Body of pancreas (tissue), 4 donors: ENCODE data around the gene SEMA5B. TPM values are rescaled to one million over a fixed set of nuclear protein-coding genes. Genes with fewer than 3 reads are reported as not detected.

ENCODE experiments used
- ATAC-seq: fragments of 150-250 bp; one replicate; pipeline ENCODE4 v1.9.1; 2016
- DNase-seq, 4 donors: peaks; one replicate each; pipeline ENCODE4 v3.0.0-alpha.2; 2019
- H3K27ac ChIP-seq, 4 donors: fragments of 200-600 bp; sonication (generic); 1 replicate in 3 of 4; 2 replicates in 1 of 4; pipeline versions ENCODE4 v1.5.1 to v1.6.1; 2016 to 2019; ENCODE audit warnings: mild to moderate bottlenecking in 1 of 4, mixed read lengths in 1 of 4, moderate library complexity in 1 of 4
- H3K27me3 ChIP-seq, 2 donors: fragments of 200-600 bp; sonication (generic); one replicate each; pipeline ENCODE4 v1.6.0; 2016; ENCODE audit warnings: mild to moderate bottlenecking in 1 of 2
- H3K36me3 ChIP-seq, 2 donors: fragments of 200-600 bp; sonication (generic); replicated peaks in 1 of 2; 2 replicates each; pipeline ENCODE4 v1.5.1; 2016; ENCODE audit warnings: low read depth in 2 of 2; ENCODE audit not compliant: insufficient read depth in 1 of 2
- H3K4me1 ChIP-seq: fragments of 200-600 bp; sonication (generic); one replicate; pipeline ENCODE4 v1.6.0; 2016
- H3K4me3 ChIP-seq, 2 donors: fragments of 200-600 bp; sonication (generic); 1 replicate in 1 of 2; 2 replicates in 1 of 2; pipeline ENCODE4 v1.5.1; 2016 to 2019
- H3K9me3 ChIP-seq, 3 donors: fragments of 200-600 bp; sonication (generic); 1 replicate in 2 of 3; 2 replicates in 1 of 3; pipeline ENCODE4 v1.5.1; 2016
- CTCF ChIP-seq, 7 experiments: fragments of 450-650 bp in 4 of 7; fragments of 200-600 bp in 3 of 7; sonication (generic) in 3 of 7; IDR thresholded peaks; one replicate each; pipeline ENCODE4 v1.5.1; 2016 to 2019; ENCODE audit warnings: antibody characterized with exemption in 7 of 7
- POLR2A ChIP-seq, 3 donors: fragments of 450-650 bp; IDR thresholded peaks; one replicate each; pipeline ENCODE4 v1.6.1; 2016; ENCODE audit warnings: antibody characterized with exemption in 3 of 3, mild to moderate bottlenecking in 2 of 3
- WGBS, 2 donors: methylation state at CpG; one replicate each; pipeline ENCODE4 v1.1.5; 2017; 5-methylcytosine and 5-hydroxymethylcytosine counted together
- intact Hi-C: fragments of 100-400 bp; cut with DNase I; formaldehyde crosslinking; loops from one replicate; pipeline ENCODE4 v1.15.1; 2023
- total RNA-seq, 2 donors: library from RNA; depleted of rRNA; stranded (reverse); fragments of >200 nt; gene quantifications; one replicate each; pipeline ENCODE4 v1.1.0, GENCODE V29; 2016

SEMA5B gene
- total RNA-seq, 2 donors from 2014 or later, result 1.0 to 15.2 TPM

GRCh38 chr3:122964811-122965210 is 62.8 kb downstream of the SEMA5B start:
- H3K4me1 ChIP-seq, result no peaks in the 10 kb centered on the region
- ATAC-seq (no peak), DNase-seq (no peak)
- no peak overlapping the region for H3K27ac ChIP-seq
- TF ChIP-seq POLR2A (IDR thresholded peaks at IDR 0.05) (no peak), CTCF (IDR thresholded peaks at IDR 0.05) (no peak)
- H3K36me3 ChIP-seq, result no peaks in the 10 kb centered on the region
- 18 to 31% methylated on average over 2 of the region's 2 CpGs for WGBS, 2 donors
- no peaks in the 10 kb centered on the region for H3K9me3 ChIP-seq
- no peak overlapping the region for H3K4me3 ChIP-seq
- H3K27me3 ChIP-seq, result no peaks in the 10 kb centered on the region
- intact Hi-C loops, result no loop called here

GRCh38 chr3:122962149-122962548 is 65.4 kb downstream of the SEMA5B start:
- WGBS, 2 donors, result 62 to 69% methylated on average over 9 of the region's 9 CpGs
- Histone ChIP-seq H3K27ac (no peak overlapping the region), H3K9me3 (no peaks in the 10 kb centered on the region), H3K4me1 (peaks cover 10% of the 10 kb centered on the region), H3K27me3 (no peaks in the 10 kb centered on the region), H3K4me3 (no peak overlapping the region), H3K36me3 (no peaks in the 10 kb centered on the region)
- intact Hi-C loops, result no loop called here
- no peak for TF ChIP-seq CTCF (IDR thresholded peaks at IDR 0.05)
- TF ChIP-seq POLR2A (IDR thresholded peaks at IDR 0.05), result no peak
- DNase-seq (no peak), ATAC-seq (no peak)

GRCh38 chr3:122961146-122961545 is 66.4 kb downstream of the SEMA5B start:
- no peak for ATAC-seq
- intact Hi-C loops, result no loop called here
- H3K36me3 ChIP-seq, result no peaks in the 10 kb centered on the region
- no peak overlapping the region for H3K27ac ChIP-seq
- H3K4me1 ChIP-seq, result peaks cover 14% of the 10 kb centered on the region
- TF ChIP-seq CTCF (IDR thresholded peaks at IDR 0.05), result no peak
- no peak for TF ChIP-seq POLR2A (IDR thresholded peaks at IDR 0.05)
- no peaks in the 10 kb centered on the region for H3K27me3 ChIP-seq
- 78 to 89% methylated on average over 4 of the region's 4 CpGs for WGBS, 2 donors
- DNase-seq, result no peak
- H3K9me3 ChIP-seq, result no peaks in the 10 kb centered on the region
- H3K4me3 ChIP-seq, result no peak overlapping the region

GRCh38 chr3:122960652-122961051 is 66.9 kb downstream of the SEMA5B start:
- peaks cover 14% of the 10 kb centered on the region for H3K4me1 ChIP-seq
- H3K27me3 ChIP-seq, result no peaks in the 10 kb centered on the region
- H3K9me3 ChIP-seq, result no peaks in the 10 kb centered on the region
- H3K36me3 ChIP-seq, result no peaks in the 10 kb centered on the region
- 88 to 91% methylated on average over 4 of the region's 4 CpGs for WGBS, 2 donors
- TF ChIP-seq CTCF (IDR thresholded peaks at IDR 0.05) (no peak), POLR2A (IDR thresholded peaks at IDR 0.05) (no peak)
- intact Hi-C loops, result no loop called here
- H3K27ac ChIP-seq, result no peak overlapping the region
- no peak for DNase-seq
- no peak overlapping the region for H3K4me3 ChIP-seq
- ATAC-seq, result no peak

GRCh38 chr3:122959339-122959738 is 68.2 kb downstream of the SEMA5B start:
- peaks cover 14% of the 10 kb centered on the region for H3K4me1 ChIP-seq
- WGBS, 2 donors, result 39 to 46% methylated on average over 5 of the region's 5 CpGs
- no peaks in the 10 kb centered on the region for H3K36me3 ChIP-seq
- TF ChIP-seq CTCF (IDR thresholded peaks at IDR 0.05) (no peak), POLR2A (IDR thresholded peaks at IDR 0.05) (no peak)
- intact Hi-C loops, result no loop called here
- no peaks in the 10 kb centered on the region for H3K27me3 ChIP-seq
- DNase-seq, result no peak
- H3K4me3 ChIP-seq, result no peak overlapping the region
- ATAC-seq, result no peak
- H3K27ac ChIP-seq, result no peak overlapping the region
- H3K9me3 ChIP-seq, result no peaks in the 10 kb centered on the region
